SHP77 (cell line): ENCODE results near the gene DHH.
"Not testable (repeated sequence)": the region's sequence is repeated elsewhere in the genome, so short reads cannot be mapped to it uniquely, and the experiment has no call there.

Source experiments
- DNase-seq, 2 experiments: peaks; one replicate each; lab custom pipeline; 2025; lab: John Stamatoyannopoulos, UW

The DHH gene

GRCh38 chr12:49070971-49071370, 23.6 kb downstream of the DHH start:
- DNase-seq, result no peak

- peak; percentile 95 to 97 for DNase-seq
These were observed 24.9 kb downstream of the DHH start, which contains the start of gene RHEBL1 for GRCh38 chr12:49069507-49070346. RHEBL1 (minus strand) TSS chr12:49069979; CDS start chr12:49069785, 194 bp downstream.

- no peak for DNase-seq
These were observed 25.6 kb downstream of the DHH start for GRCh38 chr12:49068879-49069506.

DNA sequence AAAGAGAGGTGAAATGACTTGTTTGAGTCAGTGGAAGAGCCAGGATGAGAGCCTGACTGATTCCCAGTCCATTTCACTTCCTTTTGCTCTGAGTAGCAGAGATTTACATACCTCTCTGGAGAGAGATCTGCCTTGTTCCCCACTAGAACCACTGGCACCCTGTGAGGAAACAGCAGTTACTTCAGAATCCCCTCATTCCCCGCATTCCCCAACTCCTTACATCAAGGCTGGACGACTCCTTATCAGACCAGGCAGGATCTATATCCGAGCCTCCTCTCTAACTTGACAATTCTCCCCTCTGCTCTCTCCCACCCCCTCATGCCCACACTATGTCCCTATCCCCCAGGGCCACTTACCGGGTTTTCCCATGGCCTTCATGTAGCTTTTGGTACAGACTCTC, 28.5 kb downstream of the DHH start:
- no peak for DNase-seq

DNA sequence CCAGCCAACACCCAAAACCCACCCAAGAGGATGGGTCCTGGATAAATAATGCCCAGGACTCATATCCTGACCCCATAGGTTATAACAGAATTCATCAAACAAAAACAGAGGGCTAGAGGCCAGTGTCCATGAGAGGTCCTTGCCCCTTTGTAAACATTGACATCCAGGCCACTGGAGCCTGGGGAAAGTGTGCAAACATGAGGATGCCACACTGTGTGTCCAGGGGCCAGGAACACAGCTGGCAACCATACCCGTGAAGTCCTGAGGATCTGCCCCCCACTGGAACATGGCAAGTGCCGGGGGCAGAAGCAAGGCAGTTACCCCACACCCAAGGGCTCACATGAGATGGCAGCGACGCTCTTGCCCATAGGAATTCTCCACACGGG, 29.8 kb downstream of the DHH start:
- DNase-seq, result no peak

GRCh38 chr12:49061916-49062315, 32.7 kb downstream of the DHH start:
- DNase-seq, result not testable (repeated sequence)

- no peak for DNase-seq
These were observed 33.4 kb downstream of the DHH start for GRCh38 chr12:49061157-49061650.

GRCh38 chr12:49060237-49061156, 34.1 kb downstream of the DHH start, which contains the start of gene KMT2D:
KMT2D (minus strand) TSS chr12:49060794; CDS start chr12:49055324, 5,470 bp downstream.
- DNase-seq, result peak; percentile 86 to 91

GRCh38 chr12:49059299-49060171, 35.1 kb downstream of the DHH start:
- DNase-seq, result peak in 1 of 2 experiments; percentile 16

DNA sequence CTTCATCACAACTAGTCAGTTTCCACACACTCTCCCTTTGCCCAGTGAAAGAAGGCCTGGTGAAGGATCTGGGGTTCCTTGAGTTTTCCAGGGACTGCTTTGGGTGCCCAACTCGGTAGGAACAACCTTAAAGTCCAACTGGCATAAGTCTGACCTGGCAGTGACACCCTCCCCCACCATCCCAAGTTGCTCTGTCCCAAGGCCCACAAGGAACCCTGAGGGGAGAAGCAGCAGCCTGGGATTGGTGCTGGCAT, 35.6 kb downstream of the DHH start:
- no peak for DNase-seq

- DNase-seq, result no peak
These were observed 36.1 kb downstream of the DHH start for GRCh38 chr12:49058366-49059044.

GRCh38 chr12:49057888-49058287, 36.7 kb downstream of the DHH start:
- DNase-seq, result no peak

DNA sequence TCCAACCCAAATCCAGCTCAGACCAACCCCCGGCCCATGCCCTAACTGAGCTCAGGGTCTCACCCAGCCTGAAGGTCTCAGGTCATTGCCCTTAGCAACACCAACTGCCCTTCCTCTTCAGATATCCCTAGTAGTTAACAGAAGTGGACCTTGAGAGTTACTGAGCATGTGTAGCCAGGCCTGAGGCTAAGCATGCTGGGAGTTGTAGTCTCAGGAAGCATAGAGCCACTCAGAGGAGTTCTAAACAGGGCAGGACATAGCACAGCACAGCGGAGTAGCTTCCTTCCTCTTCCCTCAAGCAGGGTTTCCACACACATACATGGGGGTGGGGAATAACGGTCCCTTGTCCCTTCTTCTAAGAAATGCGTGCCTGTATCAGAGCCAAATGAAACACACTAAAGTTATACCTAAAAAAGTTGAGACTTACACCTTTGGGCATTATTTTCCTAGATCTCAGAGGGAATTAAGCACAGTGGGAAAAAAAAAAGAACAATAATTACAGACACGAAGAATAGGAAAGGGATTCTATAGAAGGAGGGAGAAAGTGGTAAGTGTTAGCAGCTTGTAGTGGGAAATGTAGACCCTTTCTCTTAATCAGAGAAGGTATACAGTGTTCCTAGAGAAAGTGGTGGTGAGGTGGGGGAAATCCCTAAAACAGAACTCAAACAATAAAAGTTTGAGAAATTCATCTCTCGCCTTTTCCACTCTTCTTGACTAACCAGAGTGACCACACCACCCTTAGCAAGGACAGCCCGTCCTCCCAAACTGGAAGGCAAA, 38.4 kb downstream of the DHH start:
- DNase-seq, result peak; percentile 9 to 49

DNA sequence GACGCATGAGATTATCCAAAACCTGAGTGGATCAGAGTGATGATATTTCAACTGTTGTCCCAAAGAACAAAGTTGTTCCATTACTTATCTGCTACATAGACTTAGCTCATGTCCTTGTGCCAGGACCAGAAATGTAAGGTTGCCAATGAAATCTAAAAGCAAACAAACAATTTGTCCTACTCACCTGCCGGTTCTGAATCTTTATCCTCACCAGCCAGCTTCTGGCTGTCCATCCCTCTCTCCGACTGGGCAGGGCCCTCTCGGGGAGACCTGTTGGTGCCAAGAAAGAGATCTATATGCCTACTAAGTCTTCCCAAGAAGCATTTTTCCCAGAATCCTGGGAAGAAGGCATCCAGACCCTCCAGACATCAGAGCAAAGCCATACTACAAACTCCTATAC, 39.5 kb downstream of the DHH start:
- no peak for DNase-seq

GRCh38 chr12:49054524-49054923, 40.1 kb downstream of the DHH start:
- DNase-seq, result no peak

DNA sequence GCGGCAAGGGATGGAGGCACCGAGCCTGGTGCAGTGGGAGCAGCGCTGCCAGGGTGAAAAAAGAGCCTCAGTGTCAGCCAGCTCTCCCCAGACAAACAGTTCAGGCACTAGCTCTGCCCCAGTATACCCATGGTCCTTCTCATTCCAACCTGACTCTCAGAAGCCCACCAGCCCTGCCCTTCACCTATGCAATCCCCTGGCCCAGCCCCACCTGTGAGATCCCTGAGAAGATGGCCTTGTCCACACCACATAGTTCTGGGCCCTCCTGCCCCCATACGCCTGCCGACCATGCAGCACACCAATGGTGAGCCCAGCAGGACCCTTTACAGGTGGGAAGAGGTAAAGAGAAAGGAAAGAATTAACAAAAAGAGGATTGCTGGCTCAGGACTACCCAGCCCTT, 40.5 kb downstream of the DHH start:
- no peak for DNase-seq

- DNase-seq, result no peak
These were observed 42.0 kb downstream of the DHH start for GRCh38 chr12:49052451-49053208.

- no peak for DNase-seq
These were observed 42.7 kb downstream of the DHH start for GRCh38 chr12:49051777-49052438.

GRCh38 chr12:49051373-49051764, 43.2 kb downstream of the DHH start:
- DNase-seq, result no peak
